C4-2B (cell line): Measurements from ENCODE around the gene ARL4C.
"Not testable (repeated sequence)": the region's sequence is repeated elsewhere in the genome, so short reads cannot be mapped to it uniquely, and the experiment has no call there.

Source experiments
- H3K27ac ChIP-seq: fragments of 450-650 bp; 2 replicates; pipeline ENCODE4 v1.5.1; 2017
- CTCF ChIP-seq: fragments of 450-650 bp; conservative IDR thresholded peaks from 2 replicates; pipeline ENCODE4 v1.5.1; 2017; ENCODE audit warnings: mild to moderate bottlenecking
- ZFX ChIP-seq: fragments of 450-650 bp; IDR thresholded peaks from 2 replicates; pipeline ENCODE4 v1.6.1; 2017

Gene ARL4C

GRCh38 chr2:234458466-234458865 is 38.4 kb downstream of the ARL4C start:
- no peak overlapping the region for H3K27ac ChIP-seq
- TF ChIP-seq ZFX: no peak
- TF ChIP-seq CTCF: no peak

GRCh38 chr2:234457421-234457820 is 39.5 kb downstream of the ARL4C start:
- no peak overlapping the region for H3K27ac ChIP-seq
- TF ChIP-seq ZFX (no peak), CTCF (no peak)

GRCh38 chr2:234455246-234455645 is 41.6 kb downstream of the ARL4C start:
- not testable (repeated sequence) for H3K27ac ChIP-seq

GRCh38 chr2:234454433-234454832 is 42.4 kb downstream of the ARL4C start:
- TF ChIP-seq ZFX (no peak), CTCF (no peak)
- H3K27ac ChIP-seq: no peak overlapping the region

- H3K27ac ChIP-seq: no peak overlapping the region
- TF ChIP-seq ZFX (no peak), CTCF (no peak)
These were observed 43.7 kb downstream of the ARL4C start for GRCh38 chr2:234453216-234453615.

GRCh38 chr2:234451852-234452625 is 44.8 kb downstream of the ARL4C start:
- H3K27ac ChIP-seq: no peak overlapping the region

GRCh38 chr2:234451242-234451641 is 45.6 kb downstream of the ARL4C start:
- no peak overlapping the region for H3K27ac ChIP-seq
- TF ChIP-seq CTCF (no peak), ZFX (no peak)

More at GRCh38 chr2:234451852-234452625, 44.8 kb downstream of the ARL4C start:
- no peak for TF ChIP-seq ZFX
- no peak for TF ChIP-seq CTCF

- no peak overlapping the region for H3K27ac ChIP-seq
- TF ChIP-seq ZFX: no peak
- TF ChIP-seq CTCF: no peak
These were observed 46.3 kb downstream of the ARL4C start for GRCh38 chr2:234450431-234451124.
